GM21367 (cell line): ENCODE results near the gene PDCD1.

Experiments
- ATAC-seq: cut with Tn5 transposase; IDR thresholded peaks from one replicate; pipeline ENCODE4 v1.9.1; 2021; ENCODE audit not compliant: unreplicated experiment

PDCD1 gene

GRCh38 chr2:241895712-241896641 lies 37.3 kb upstream of the PDCD1 start:
- no peak for ATAC-seq

- ATAC-seq: no peak
Observed at GRCh38 chr2:241895427-241895711, 36.7 kb upstream of the PDCD1 start.

- ATAC-seq: no peak
Observed at GRCh38 chr2:241894681-241895426, 36.2 kb upstream of the PDCD1 start.

DNA sequence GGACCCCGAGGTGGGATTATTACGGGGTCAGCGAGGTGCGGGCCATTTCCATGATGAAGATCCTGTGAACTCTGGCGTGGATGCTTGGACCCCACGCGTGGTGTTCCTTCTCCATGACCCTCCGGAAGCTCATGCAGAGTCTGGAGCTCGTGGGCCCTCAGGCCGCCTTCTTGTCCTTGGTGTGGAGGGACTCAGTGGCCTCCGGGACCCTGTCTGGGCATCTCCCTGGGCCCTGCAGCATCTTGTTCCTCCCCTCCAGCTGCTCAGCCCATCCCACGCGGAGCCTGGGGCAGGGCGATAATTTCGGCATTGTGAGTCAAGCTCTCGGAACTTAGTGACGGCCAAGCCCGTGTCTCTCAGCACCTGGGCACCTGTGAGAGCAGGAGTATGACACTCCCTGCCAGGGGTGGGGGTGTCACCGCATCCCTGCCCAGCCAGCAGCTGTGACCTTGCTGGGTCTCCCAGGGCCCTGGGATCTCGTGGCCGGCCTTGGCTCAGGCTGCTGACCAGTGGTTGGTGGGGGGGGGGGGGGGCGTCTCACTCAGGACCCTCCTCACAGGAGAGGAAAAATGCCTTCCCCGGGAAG lies 35.5 kb upstream of the PDCD1 start:
- ATAC-seq: no peak

DNA sequence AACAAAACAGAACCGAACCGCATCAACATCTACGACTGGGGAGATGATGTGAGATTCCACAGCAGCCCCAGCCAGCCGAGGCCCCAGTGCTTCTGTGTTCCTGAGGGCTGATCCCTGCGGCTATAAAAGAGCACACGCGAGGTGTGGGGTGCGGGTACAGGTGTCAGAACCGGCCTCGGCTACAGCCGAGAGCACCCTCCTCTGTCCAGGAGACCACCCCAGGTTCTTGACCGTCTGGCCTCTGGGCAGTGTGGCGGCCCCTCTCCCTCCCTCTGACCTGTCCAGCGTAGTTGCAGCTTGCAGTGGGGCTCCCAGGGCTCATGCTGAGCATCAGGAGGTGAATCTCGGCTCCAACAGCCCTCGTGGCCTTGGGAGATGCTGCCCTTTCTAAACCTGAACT lies 34.6 kb upstream of the PDCD1 start:
- no peak for ATAC-seq

DNA sequence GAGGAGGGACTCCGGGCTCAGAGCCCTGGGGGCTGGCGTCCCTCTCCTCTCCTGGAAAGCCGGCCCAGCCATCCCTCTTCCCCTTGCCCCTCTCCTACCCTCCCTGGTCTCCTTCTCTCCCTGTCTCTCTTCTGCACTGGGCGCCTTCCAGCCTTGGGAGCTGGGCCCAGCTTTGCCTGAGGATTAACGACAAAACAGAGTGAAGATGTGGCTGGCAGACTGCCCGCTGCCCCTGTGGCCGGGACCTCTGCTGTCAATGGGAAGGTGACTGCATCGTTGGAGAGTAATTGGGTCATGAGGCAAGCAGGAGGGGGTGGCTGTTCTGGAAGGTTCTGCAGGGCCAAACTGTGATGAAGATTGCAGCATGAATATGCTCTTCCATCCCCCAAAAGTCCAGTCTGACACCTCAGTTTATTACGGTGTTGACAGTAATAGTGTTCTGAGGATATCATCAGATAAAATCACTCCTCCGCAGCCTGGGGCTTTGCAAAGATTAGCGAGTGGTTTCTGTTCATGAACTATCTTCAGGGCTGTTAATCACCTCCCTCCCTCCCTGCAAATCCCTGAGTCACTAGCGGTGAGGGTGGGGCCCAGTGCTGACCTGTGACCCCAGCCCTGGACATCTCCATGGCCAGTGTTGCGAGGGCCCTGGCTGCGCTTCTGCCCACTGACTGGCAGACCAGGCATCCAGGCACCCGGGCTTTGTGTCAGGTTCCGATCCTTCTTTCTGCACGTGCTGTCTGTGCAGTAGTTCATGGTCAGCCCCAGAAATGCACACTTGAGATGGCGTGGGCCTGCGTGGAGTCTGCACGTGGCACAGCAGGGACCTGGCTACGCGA lies 33.8 kb upstream of the PDCD1 start:
- no peak for ATAC-seq

DNA sequence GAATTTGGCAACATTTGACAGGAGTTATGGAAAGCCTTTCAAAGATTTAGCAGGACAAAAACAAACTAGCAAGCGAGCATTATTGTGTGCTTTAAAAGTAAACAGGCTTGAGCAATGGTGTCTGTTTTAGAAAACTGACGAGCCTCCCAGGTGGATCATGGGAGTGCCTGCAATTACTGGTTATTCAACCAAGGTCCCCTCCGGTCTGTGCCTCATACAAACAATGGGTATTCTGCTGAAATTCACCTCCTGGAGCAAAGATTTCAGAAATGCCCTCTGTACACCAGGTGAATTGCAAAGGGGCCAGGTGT lies 33.2 kb upstream of the PDCD1 start:
- no peak for ATAC-seq

DNA sequence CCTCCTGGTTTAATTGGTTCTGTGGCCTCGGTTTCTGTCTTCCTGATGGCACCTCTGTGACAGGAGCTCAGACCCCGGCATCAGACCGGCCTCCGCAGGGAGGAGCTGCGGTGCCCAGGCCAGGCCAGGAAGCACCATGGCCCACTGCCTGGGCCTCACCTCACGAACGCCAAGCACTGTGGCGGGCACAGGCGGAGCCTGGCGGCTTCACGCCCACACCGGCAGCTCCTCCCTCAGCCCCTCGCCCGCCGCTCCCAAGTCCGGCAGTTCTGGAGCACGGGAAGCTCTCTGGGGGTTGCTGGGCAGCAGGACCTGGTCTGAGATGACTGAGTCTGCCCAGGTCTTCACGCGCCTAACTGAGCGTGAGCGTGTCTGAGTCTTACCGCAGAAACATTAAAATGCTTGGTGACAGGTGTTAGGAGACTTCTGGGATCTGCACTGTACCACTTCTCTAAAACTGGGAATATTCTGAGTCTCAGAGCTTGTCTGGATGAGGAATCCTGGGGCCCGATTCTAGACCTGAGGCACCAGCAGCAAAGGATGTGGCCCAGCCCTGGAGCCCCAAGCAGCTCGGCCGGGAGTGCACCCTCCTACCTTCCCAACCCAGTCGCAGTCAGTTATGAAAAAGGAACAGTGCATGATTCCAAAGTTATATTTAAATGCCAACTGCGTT lies 32.8 kb upstream of the PDCD1 start:
- ATAC-seq: no peak

DNA sequence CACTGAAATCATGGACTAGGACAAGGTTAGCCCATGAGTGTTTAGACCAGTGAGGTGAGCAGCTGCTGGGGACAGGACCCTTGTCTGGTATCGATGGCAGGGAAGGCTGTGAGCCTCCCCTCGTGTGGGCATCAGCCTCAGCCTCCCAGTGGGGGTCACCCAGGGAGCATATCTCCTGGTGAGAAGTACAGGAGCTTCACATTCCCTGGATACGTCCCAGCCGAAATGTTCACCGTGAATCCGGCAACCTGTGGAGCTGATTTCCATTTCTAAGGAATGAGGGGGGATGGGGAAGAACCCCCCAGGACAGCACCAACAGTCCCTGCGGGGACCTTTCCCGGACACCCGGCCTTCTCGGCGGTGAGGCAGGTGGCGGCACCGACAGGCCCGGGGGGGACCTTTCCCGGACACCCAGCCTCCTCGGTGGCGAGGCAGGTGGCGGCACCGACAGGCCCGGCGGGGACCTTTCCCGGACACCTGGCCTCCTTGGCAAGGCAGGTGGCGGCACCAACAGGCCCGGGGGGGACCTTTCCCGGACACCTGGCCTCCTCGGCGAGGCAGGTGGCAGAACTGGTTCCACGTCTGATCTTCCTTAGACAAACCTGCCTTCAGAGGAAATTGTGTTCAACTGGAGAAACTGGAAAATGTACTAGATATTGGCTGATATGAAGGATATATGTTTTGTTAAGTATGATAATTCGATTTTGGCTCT lies 32.0 kb upstream of the PDCD1 start:
- no peak for ATAC-seq

GRCh38 chr2:241888641-241889040 lies 29.9 kb upstream of the PDCD1 start:
- no peak for ATAC-seq

DNA sequence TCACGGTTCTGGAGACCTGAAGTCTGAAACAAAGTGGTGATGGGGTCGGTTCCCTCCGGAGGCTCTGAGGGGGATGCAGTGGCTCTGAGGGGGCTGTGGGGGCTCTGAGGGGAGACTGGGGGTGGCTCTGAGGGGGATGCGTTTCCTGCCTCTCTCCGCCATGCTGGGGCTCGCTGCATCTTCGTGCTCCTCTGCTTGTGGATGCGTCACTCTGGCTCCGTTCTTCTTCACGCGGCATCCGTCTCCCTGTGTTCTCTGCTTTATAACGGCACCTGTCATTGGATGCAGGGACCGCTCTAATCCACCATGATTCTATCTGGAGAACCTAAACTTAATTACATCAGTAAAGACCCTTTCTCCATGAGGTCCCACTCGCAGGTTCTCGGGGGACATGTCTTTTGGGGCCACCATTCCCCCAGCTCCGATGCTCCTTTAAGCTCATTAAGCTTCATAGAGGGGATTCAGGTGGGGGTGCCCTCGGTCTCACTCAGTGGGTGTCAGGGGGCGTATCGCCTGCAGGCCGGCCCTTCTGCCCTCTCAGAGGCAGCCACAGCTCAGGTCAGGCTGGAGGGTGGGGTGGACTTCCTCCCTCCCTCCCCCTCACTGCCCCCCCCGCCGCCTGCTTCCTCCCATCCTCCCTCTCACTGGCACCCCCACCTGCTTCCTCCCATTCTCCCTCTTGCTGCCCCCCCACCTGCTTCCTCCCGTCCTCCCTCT lies 29.3 kb upstream of the PDCD1 start:
- no peak for ATAC-seq

DNA sequence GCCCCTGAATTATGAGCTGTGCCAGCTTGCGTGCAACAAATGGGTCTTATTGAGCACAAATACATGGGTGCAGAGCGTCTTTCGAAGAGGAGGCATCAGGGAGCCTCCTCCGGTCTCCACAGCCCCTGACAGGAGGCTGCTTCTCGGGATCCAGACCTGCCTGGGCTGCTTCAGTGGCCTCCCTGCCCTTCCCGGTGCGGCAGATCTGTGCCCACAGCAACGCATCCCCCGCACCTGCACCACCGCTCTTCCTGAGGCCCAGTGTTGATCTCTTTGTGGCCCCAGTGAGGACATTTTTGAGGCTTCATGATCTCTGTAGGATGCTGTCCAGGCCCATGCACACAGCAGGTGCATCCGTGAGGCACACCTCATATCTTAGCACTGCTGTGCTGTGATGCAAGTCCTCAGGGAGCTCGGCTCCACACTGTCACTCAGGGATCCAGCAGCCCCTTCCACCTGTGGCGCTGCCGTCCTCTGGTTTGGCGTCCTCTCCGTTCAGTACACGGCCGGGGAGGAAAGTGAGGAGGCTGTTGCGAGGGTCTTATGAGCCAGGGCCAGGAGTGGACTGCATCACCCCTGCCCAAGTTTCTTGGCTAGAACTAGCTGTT lies 28.2 kb upstream of the PDCD1 start:
- no peak for ATAC-seq

GRCh38 chr2:241885946-241886643 lies 27.4 kb upstream of the PDCD1 start:
- no peak for ATAC-seq

- ATAC-seq: no peak
Observed at GRCh38 chr2:241885291-241885945, 26.7 kb upstream of the PDCD1 start.

GRCh38 chr2:241884951-241885290 lies 26.2 kb upstream of the PDCD1 start:
- no peak for ATAC-seq

DNA sequence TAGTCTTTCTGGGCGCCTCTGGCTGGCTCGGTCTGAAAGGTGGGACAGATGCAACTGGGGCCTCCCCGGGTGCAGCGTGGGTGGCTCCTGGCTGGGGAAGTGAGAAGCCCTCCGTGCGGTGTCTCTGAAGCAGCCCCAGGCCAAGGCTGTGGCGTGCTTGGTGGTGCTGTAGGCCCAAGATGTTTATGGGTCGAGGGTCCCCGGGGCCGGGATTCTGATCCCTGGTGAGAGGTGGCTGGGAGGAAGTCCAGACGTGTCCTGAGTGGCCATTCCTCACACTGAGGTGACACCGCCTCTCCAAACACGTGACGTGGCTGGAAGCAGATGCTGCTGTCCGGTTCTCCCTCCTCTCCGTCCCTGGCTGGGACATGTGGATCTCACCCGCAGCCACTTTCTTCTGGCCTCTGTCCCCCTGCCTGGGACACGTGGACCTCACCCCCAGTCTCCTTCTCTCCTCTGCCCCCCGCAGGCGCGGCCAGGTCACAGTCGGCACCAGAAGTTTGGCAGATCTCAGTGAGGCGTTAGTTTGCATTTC lies 23.5 kb upstream of the PDCD1 start:
- peak; percentile 48 for ATAC-seq

DNA sequence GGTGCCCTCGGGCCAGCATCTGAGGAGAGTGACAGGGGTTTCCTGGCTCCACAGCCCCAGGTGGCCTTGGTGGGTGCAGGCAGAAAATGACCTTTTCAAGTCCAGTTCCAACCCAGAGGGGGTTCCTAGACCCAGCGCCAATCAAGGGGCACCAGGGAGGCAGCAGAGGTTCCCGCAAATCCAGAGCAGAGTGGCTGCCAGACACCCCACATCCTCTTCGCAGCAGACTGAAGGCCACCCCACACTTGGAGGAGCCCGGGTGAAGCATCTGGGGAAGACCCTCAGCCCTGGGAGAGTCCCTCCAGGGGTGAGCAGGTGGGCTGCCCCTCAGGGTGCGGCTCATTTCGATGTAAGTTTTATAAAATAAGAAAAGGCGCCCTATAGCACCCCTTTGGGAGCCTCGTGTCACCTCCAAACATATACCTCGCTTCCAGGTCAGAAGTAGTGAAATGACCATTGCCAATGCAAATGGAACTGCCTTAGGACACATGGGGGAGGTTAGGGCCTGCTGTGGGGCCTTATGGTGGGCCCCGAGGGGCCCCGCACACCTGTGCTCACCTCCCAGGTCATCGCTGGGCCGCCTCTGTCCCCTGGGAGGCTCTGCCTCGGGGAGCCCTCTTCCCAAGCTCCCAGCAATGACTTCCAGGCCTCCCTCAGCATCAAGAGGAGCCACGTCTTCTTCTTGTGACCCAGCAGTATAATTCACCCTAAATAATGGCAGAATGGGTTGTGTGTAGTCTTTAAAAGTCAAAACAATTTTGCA lies 21.8 kb upstream of the PDCD1 start:
- no peak for ATAC-seq
